HG03025 (cell line): ENCODE results near the gene LIN7B.

Source experiments
- ATAC-seq: cut with Tn5 transposase; IDR thresholded peaks from one replicate; pipeline ENCODE4 v1.9.1; 2021; ENCODE audit warnings: mild to moderate bottlenecking, moderate library complexity; ENCODE audit not compliant: unreplicated experiment, low FRiP score

Gene LIN7B

GRCh38 chr19:49160450-49161189 is 46.5 kb downstream of the LIN7B start:
- no peak for ATAC-seq

DNA sequence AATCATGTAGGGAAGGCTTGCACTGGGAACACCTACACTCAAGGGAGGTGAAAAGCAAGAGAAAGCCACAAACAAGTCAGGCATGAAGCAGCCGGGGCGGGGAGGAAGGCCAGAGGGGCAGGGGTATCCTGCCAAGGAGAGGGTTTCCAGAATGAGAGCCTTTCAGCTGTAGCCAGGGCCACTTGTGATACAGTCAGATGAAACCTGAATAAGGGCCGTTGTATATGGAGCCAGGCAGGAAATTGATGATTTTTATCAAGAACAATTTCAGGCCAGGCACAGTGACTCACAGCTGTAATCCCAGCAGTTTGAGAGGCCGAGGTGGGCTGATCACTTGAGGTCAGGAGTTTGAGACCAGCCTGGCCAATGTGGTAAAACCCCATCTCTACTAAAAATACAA is 47.8 kb downstream of the LIN7B start:
- ATAC-seq: no peak

DNA sequence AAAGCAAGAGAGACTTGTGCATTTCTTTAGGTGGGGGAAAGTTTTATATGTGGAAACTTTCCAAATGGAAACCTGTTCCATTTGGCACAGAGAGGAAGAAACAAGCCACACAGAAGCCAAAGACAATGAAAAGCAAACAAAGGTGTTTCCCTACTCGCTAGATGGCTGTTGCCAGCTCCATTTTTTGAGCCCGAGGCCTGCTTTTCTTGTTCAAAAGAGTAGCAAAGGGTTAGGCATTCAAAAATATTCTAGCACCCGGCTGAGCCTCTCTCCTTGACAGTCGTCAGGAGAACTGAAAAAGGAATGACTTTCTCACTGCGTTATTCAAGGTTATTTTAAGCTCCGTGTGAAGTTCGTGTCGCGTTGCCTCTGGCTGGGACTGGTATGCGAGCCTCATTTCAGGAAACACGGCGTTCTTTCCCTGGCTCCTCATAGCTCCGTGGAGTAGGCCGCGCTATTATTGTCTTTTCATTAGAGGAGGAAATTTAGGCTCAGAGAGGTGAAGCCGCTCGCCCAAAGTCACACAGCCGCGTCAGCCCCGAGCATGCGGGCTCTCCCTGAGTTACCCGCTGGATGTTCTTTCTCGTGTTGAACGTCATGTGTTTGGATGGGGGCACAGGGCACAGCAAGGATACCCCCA is 51.1 kb downstream of the LIN7B start:
- no peak for ATAC-seq

- no peak for ATAC-seq
These were observed 51.7 kb downstream of the LIN7B start for GRCh38 chr19:49165865-49166301.

DNA sequence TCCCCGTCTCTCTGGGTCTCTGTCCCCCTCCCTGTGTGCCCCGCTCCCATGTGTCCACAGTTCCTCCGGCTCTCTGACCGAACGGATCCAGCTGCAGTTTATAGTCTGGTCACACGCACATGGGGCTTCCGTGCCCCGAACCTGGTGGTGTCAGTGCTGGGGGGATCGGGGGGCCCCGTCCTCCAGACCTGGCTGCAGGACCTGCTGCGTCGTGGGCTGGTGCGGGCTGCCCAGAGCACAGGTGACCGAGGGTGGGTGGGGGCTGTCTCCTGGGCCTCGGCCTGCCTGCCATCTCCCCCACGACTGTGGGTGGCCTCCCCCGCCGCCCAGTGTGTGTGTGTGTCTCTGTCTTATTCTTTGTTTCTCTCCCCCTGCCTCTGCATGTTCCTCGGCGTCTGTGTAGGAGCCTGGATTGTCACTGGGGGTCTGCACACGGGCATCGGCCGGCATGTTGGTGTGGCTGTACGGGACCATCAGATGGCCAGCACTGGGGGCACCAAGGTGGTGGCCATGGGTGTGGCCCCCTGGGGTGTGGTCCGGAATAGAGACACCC is 53.8 kb downstream of the LIN7B start:
- no peak for ATAC-seq
